C1 segment of cervical spinal cord (tissue), 14 donors: ENCODE measurements around the gene RNF213.

Experiments
- DNase-seq, 14 donors: peaks; one replicate each; lab custom pipeline; 2025; lab: John Stamatoyannopoulos, UW

RNF213 gene

DNA sequence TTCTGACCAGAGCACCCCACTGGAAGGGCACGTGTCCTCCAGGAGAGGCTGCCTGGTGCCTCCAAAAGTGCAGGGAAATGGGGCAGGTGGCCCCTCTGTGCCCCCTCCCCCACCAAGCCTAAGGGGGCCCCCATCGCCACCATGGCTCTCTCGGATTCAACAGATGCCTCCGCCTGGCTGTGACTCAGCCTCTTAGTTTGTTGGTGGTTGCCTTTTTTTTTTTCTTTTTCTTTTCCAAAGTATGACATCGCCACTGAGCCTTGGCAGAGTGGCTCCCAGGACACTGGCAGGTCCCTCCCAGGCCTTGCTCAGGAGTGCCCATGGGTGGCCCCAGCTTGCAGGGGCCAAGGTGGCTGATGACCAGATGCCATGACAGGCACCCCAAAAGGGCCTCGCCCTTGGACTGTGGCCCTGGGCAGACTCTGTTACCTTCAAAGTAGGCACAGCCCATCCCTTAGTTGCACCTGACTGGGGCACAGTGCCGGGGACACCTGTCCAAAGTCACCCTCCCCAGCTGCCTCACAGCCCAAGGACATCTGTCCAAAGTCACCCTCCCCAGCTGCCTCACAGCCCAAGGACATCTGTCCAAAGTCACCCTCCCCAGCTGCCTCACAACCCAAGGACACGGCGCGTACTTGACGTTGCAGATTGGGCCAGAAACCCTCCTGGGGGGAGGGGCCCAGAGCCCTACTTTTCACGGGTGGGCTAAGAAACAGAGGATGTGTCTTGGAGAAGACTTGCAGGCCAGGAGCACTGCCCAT lies 186.2 kb downstream of the RNF213 start:
- DNase-seq = peak in 1 of 14 donors; percentile 15

DNA sequence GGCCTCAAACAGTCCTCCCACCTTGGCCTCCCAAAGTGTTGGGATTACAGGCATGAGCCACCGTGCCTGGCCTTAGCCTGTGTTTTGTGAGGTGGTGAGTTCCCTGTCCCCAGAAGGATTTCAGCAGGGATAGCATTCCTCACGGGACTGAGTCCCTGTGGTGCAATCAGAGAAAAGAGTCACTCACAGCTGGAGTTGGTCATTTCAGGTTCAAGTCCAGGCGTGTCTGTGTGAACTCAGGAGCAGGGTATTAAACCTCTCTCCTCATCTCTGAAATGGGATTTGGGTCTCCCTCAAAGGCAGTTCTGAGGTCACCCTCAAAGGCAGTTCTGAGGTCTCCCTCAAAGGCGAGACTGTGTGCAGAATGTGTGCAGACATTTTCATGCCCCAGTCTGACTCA lies 187.1 kb downstream of the RNF213 start:
- no peak for DNase-seq
